OCI-LY3 (cell line): ENCODE data around the gene FAM3C.

ENCODE experiments used
- CTCF ChIP-seq: fragments of 200-600, 300-600 bp; sonication (generic); IDR thresholded peaks from 2 replicates; pipeline ENCODE4 v1.5.1; 2014; ENCODE audit warnings: antibody characterized with exemption, low read length, low read depth
- EZH2phosphoT487 ChIP-seq: fragments of 200-600 bp; shearing (Covaris generic); IDR thresholded peaks from 2 replicates; pipeline ENCODE4 v1.6.1; 2018; ENCODE audit warnings: antibody characterized with exemption, mixed run types, low read depth

- TF ChIP-seq CTCF (peak; percentile 82), EZH2phosphoT487 (no peak)
Observed at GRCh38 chr7:121366852-121367431, 29.2 kb downstream of the FAM3C start.
